HEK293T (cell line): Measurements from ENCODE around the gene TRPM3.

Experiments used
- ARNT ChIP-seq: fragments of 450-650 bp; IDR thresholded peaks from 2 replicates; pipeline ENCODE4 v1.6.1; 2017; ENCODE audit warnings: mild to moderate bottlenecking
- BHLHE40 ChIP-seq: fragments of 450-650 bp; IDR thresholded peaks from 2 replicates; pipeline ENCODE4 v1.6.1; 2016; ENCODE audit warnings: mild to moderate bottlenecking, moderate library complexity, borderline replicate concordance
- ELF4 ChIP-seq: fragments of 450-650 bp; IDR thresholded peaks from 2 replicates; pipeline ENCODE4 v1.6.1; 2017; ENCODE audit warnings: antibody characterized with exemption
- FOXA1 ChIP-seq: fragments of 450-650 bp; IDR thresholded peaks from 2 replicates; pipeline ENCODE4 v1.6.1; 2016; ENCODE audit warnings: mild to moderate bottlenecking
- FOXK2 ChIP-seq: fragments of 450-650 bp; IDR thresholded peaks from 2 replicates; pipeline ENCODE4 v1.6.1; 2016; ENCODE audit warnings: mild to moderate bottlenecking
- HDGF ChIP-seq: fragments of 450-650 bp; IDR thresholded peaks from 2 replicates; pipeline ENCODE4 v1.6.1; 2017; ENCODE audit warnings: antibody characterized with exemption, borderline replicate concordance
- L3MBTL2 ChIP-seq: fragments of 450-650 bp; conservative IDR thresholded peaks from 2 replicates; pipeline ENCODE4 v1.6.1; 2016; ENCODE audit warnings: mild to moderate bottlenecking
- SP1 ChIP-seq: fragments of 450-650 bp; IDR thresholded peaks from 2 replicates; pipeline ENCODE4 v1.6.1; 2017
- TARDBP ChIP-seq: fragments of 450-650 bp; IDR thresholded peaks from 2 replicates; pipeline ENCODE4 v1.6.1; 2016
- ZNF384 ChIP-seq: fragments of 450-650 bp; IDR thresholded peaks from 2 replicates; pipeline ENCODE4 v1.6.1; 2016
- TF ChIP-seq, protein P1 (sequence below): fragments of 450-650 bp; IDR thresholded peaks from 2 replicates; pipeline ENCODE4 v1.6.1; 2016

DNA sequence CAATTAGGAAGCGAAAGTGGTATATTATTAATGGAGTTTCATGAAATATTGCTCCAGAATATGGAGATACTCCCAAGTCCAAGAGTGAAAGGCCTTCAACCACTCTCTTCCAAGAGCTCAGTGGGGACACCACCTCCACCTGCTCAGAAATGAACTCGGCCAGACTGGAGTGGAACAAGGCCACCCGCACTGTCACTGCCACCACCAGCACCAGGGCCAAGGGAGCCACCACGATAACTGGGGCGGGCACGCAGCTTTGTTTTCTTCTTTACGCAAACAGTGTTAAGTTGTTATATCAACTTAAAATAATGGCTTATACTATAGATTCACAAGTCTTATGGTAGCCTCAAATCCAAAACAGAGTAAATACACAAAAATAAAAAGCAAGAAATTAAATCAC lies 204.1 kb downstream of the TRPM3 start:
- TF ChIP-seq ARNT (no peak), FOXK2 (no peak), BHLHE40 (no peak), FOXA1 (no peak), TARDBP (no peak), L3MBTL2 (no peak), SP1 (no peak), ELF4 (no peak), ZNF384 (no peak), HDGF (no peak)
- TF ChIP-seq, protein P1, sequence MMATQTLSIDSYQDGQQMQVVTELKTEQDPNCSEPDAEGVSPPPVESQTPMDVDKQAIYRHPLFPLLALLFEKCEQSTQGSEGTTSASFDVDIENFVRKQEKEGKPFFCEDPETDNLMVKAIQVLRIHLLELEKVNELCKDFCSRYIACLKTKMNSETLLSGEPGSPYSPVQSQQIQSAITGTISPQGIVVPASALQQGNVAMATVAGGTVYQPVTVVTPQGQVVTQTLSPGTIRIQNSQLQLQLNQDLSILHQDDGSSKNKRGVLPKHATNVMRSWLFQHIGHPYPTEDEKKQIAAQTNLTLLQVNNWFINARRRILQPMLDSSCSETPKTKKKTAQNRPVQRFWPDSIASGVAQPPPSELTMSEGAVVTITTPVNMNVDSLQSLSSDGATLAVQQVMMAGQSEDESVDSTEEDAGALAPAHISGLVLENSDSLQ, result no peak
